ENCODE results near the gene ODAD3.
"Not testable (repeated sequence)": the region's sequence is repeated elsewhere in the genome, so short reads cannot be mapped to it uniquely, and the experiment has no call there.

ODAD3 gene

DNA sequence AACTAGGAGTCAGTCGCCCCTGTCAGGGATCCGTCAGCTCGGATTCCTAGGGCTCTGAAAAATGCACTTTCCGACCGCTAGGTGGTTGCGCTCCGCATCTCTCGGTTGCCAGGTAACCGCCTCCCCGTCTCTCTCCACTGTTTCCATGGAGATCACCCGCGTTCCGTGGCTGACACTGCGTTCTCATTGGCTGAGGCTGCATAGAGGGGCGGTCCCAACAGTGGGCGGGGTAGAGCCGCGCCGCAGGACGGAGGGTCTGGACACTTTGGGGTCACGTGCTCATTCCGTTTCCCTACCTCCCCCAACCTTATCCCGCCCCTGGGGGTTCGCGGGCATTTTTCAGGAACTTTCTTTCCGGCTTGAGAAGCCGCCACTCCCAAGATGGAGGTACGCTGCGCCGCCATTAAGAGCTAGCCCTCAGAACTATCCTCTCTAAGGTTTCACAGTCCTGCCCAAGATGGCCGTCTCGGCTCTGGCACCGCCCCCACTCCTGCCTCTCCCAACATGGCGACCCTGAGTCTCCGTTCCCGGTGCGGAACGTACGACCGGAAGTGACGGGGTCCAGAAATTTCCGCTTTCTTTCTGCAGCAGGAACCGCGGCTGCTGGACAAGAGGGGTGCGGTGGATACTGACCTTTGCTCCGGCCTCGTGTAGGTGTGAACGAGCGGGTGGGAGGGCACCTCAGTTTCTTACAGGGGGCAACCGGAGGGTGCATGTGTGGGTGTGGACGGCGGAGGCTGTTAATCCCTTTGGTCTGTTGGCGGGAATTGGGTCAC, at the start of gene ODAD3, which contains the start of gene PRKCSH:
ODAD3 (minus strand) TSS at position 65 of the 776 bp plus-strand sequence. CDS start 105 bp downstream, outside the sequence.
PRKCSH (plus strand) TSS at position 579 of the 776 bp plus-strand sequence. CDS start 483 bp downstream, outside the sequence.
- peak; percentile 94 for DNase-seq (ENCODE audit: low read depth)

DNA sequence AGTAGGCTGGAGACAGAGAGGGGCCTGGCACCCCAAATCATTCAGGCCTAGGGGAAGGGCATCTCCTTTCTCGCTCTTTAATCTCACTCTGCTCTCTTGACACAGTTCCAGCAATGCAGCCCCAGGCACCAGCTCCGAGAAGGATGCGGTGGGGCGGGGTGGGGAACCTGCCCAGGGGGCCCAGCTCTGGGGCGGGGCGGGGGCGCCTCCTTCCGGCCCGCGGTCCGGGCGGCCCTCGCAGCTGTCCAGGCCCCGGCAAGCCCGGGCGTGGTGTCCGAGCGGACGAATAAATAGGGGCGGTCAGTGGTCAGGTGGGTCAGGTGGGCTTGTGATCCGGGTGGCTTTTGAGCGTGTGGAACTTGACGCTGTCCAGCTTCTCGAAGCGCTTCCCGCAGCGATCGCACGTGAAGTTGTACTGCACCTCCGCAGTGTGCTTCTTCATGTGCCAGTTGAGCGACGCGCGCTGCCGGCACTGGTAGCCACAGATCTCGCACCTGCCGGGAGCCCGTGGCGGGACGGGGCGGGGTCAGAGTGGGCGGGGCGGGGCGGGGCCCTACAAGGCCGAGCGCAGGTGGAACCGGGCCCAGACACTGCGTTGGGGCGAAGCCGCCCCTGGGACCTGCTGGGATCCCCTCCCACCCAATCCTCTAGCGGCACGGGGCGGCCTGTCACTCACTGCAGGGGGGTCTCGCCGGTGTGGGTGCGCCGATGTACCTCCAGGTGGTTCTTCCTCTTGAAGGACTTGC, 48.6 kb upstream of the ODAD3 start:
- no peak for DNase-seq (ENCODE audit: low read depth)

DNA sequence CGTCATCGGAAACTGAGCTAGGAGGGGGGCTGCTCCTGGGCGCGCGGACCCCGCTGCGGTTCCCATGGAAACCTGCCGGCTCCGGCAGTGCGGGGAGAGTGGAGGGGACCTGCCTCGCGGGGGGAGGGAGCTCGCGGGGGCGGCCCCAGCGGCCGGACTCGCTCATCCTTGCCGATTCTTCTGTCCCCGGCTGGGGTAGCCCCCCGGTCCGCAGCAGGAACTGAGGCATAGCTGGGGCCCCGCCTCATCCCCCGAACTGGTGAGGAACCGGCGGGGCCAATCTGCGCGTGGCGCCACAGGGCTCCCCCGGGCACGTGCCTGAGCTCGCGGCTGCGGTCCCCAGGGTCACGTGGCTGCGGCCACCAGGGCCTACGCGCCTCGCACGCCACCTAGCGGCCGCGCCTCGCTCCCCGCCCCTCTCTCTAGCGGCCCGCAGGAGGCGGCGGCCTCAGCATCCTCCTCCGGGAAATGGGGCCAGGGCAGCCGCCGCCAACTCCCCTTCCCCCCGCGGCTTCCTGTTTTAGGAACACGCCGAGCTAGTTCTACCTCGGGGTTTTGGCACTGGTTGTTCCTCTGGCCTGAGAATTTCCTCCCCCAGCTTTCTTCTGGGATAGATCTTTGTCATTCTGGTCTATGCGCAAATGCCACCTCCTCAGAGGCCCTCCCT, 47.6 kb upstream of the ODAD3 start:
- DNase-seq (ENCODE audit: low read depth), result peak; percentile 89

DNA sequence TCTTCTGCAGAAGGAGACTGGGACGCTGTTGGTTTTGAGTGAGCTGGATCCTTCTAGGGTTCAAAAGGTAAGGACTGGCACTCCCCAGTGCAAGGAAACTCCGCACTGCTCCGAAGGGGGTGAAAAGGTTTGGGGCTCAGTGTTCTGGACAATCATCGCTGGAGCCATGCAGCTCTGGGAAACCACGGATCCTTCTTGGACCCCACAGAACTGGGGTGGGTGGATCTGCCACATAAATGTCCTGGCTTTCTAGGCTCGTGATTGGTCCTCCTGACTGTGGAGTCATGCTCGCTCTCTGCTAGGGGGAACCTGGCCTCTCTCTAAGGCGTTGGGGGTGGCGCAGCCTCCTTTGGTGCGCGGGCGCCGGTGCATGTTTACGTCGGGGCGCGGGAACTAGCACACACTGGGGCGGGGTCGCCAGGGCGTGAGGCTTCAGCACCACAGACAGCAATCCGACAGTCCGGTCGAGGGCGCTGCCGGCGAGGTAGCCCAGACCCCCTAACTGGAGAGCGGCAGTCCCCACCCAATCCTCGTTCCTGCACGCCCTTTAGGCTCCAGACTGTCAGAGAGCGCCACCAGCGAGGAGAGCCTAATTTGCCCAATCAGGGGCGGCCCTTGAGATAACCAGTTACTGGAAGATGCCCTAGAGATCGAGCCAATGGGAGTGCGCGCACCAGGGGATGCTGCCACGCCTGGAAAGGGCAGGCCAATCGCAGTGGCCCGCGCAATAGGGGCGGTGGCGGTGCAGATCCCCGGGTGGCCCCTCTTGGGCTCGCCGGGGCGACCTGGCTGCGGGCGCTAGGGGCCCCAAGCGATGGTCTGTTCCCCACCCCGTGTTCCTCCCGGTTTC, 46.8 kb upstream of the ODAD3 start:
- peak; percentile 41 for DNase-seq (ENCODE audit: low read depth)

DNA sequence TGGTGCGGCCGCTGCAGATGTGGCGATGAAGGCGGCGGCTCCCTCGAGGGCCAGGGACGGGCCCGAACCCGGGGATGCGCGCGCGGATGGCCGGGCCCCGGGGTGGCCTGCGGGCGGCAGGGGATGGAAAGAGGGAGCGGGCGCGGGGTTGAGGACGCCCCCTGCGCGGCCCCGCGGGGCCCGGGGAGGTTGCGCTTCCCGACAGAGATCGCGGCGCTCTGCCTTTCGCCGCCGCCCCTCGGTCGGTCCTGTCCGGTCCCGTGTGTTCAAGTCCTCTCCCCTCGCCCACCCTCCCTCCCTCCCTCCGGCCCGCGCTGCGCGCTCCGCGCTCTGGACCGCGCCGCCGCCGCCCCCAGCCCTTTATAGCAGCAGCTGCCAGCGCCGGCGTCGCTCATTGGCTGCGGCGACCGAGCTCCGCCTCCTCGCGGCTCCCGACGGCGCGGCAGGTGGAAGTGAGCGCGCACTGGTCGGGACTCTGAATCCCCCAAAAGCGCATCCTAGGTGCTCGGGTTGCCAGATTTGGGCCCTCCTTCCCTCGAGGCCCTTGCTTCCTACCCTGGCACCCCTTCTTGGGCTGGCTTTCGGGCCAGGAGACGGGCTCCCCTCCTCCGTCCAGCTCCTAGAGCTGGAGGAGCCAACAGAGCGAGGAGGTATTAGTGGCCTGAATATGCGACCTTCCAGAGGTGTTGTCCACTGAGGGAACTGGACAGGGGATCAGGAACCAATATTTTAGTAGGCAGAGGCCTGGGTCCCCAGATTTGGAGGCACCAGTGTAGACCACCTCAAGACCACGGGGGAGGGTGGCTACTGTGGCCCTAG, 46.0 kb upstream of the ODAD3 start, which contains the start of gene ELAVL3:
ELAVL3 (minus strand) TSS at position 332 of the 819 bp plus-strand sequence. CDS start 438 bp downstream, outside the sequence.
- DNase-seq (ENCODE audit: low read depth), result no peak

DNA sequence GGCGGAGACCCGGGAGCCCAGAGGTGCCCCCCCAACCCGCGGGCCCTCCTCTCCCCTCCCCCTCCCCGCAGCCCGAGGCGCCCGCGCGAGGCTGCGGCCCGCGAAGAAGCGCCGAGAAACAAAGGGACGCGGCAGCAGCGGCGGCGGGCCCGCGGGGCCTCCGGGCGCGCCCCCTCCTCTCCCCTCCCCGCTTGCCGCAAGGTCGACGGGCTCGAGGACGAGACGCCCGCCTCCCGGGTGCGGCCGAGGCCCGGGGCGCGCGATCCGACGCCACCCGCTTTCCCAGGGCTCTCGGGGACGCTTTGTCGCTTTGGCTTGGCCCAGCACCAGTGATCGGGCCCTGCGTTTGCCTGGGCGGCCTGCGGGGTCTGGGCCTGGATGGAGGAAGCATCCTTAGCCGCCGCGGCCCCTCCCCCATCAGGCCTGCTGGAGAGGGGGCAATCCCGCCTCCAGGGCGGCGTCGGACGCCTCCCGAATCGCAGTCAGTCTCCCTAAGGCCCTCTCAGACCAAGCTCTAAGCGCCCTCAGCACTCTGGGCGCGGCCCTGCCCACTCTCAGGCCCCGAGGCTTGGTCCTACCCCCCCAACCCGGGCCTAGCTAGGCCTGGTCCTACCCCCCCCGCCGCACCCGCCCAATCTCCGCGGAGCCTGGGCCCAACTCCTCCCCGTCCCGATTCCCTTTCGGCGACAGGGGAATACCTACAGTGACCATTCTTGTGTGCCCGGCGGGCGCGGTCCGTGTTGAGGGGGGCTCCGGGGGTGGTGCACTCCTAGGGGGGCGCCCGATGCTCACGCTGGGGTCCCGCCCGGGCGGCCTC, 45.2 kb upstream of the ODAD3 start:
- no peak for DNase-seq (ENCODE audit: low read depth)

DNA sequence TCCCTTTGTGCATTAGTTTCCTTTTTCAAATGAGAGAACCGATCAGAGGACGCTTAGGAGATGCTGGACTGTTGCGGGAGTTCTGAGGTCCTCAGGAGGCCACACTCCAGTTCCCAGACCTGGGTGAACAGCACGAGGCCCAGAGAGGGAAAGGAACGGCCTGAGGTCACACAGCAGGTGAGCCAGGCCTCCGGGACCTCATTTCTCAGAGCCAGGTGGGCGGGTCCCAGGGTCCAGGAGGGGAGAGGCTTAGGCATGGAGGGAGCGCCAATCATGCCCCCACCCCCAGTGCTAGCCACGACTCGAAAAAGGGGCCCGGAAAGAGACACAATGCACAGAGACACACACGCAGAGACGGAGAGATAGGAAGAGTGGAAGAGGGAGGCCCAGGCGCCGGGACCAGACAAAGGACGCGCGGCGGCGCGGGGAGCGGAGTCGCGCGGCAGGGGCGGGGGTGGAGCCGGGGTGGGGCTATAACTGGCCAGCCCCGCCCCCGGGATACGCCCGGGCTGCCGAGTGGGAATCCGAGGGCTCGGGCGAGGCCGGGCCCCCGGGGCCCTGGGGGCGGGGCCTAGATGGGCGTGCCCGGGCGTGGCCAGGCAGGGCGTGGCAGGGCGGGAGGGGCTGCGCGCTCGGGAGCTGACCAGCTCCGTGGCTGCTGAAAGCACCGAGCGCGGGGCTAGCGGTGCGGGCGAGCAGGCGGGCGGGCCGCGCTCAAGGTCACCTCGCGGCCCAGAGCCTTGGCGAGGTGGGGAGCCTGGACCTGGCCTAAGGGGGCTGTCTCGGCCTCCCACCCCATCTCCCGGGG, 44.4 kb upstream of the ODAD3 start:
- DNase-seq (ENCODE audit: low read depth), result no peak

DNA sequence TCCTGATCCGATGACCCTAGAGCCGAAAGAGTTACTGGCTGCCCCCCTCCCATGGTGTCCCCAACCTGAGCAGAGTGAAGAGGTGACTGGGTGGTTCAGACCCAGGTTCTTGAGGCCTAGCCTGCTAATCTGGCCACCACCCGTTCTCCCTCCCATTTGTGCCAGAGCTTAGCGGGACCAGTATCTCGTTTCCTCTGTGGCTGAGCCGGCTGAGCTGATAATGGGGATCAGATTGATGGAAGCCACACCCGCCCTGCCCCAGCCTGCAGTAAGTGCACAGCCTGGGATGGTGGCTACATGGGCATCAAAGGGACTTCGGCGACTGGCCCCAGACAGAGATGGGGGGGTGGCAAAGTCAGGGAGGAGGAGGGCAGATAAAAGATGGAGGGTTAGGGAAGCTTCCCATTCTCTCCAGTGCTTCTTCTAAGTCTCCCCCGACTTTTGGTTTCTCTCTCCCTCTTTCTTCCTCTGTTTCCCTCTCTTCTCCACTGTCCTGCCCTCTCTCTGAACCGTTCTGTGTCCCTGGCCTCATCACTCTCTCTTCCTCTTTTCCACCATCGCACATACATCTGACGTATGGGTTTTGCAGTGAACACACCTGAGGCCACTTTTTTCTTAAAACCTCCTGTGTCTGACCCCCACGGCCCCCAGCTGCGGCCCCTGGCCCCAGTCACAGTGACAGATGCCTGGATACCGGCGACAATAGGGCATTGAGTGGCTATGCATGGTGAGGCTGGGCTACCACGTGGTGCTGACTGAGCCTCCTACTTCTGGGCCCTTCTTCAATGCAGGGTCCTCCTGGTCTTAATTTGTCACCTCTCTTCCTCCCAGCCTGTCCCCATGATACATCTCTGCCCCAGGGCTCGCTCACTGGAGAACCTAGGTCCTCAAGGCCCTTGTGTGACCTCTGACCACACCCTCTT, 43.5 kb upstream of the ODAD3 start:
- DNase-seq (ENCODE audit: low read depth), result no peak

DNA sequence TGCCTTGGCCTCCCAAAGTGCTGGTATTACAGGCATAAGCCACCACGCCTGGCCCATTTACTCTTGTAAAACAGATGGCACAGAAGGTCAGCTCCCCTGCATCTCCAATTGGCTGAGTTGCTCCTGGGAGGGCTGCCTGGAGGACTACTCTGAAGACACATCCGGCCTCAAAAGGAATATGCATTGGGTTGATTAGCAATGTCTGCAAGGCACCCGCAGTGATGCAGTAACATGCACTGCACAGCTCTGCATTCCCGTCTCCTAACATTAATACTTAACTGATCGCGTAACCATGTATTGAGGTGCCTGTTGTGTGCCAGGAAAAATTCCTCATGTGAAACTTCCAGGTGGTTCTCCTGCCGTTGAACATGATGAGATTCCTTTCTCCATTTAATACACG, 40.9 kb upstream of the ODAD3 start:
- DNase-seq (ENCODE audit: low read depth), result no peak

DNA sequence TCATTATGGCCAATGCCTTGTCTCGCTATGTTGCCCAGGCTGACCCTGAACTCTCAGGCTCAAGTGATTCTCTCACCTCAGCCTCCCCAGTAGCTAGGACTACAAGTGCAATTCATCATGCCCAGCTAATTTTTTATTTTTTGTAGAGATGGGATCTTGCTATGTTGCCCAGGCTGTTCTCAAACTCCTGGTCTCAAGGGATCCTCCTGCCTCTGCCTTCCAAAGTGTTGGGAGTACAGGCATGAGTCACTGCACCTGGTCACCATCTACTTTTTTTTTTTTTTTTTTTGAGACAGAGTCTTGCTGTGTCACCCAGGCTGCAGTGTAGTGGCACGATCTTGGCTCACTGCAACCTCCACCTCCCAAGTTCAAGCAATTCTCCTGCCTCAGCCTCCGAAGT, 40.4 kb upstream of the ODAD3 start:
- DNase-seq (ENCODE audit: low read depth), result not testable (repeated sequence)

DNA sequence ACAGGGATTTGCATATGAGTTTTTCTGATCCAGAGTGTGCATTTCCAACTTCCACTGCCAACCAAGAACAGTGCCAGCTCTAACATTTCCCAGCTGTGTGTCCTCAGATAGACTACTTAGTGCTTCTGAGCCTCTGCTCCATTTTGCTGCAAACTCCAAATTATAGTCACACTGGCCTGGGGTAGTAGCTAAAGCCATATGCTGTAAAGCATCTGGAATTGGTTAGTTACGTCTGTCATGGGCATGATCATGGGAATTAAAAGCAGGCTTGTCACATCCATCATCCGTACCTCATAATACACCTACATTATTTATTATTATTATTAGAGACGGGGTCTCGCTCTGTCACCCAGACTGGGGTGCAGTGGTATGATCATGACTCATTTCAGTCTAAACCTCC, 38.8 kb upstream of the ODAD3 start:
- DNase-seq (ENCODE audit: low read depth), result no peak

DNA sequence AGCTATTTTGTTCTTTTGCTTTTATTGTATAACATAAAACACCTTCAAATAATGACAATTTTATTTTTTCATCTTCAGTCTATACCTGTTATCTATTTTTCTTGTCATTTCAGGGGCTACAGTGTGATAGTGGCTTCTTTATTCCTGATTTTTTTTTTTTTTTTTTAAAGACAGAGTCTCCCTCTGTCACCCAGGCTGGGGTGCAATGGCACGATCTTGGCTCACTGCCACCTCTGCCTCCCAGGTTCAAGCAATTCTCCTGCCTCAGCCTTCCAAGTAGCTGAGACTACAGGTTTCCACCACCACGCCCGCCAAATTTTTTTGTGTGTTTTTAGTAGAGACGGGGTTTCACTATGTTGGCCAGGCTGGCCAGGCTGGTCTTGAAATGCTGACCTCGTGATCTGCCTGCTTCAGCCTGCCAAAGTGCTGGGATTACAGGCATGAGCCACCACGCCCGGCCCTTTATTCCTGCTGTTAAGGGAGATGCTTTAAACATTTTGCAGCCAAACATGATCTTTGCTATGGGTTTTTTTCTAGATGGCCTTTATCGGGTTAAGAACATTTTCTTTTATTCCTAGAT, 33.4 kb upstream of the ODAD3 start:
- DNase-seq (ENCODE audit: low read depth), result not testable (repeated sequence)

DNA sequence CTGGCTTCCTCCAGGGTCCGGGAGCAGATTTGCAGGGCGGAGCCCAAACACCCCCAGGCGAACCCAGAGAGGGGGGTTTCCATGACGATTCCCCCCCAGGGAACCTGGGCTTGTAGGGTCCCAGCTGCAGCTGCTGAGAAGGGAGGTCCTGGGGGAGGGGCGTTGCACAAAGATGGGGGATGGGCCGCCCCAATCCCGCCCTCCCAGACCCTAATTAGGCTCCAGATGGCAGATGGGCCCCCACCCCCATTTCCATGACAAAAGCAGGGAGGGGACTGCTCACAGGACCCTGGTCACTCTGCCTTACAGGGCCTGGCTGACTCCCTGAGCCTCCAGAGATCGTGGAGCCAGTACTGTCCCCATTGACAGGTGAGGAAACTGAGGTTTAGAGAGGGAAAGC, 30.7 kb upstream of the ODAD3 start:
- DNase-seq (ENCODE audit: low read depth), result no peak

DNA sequence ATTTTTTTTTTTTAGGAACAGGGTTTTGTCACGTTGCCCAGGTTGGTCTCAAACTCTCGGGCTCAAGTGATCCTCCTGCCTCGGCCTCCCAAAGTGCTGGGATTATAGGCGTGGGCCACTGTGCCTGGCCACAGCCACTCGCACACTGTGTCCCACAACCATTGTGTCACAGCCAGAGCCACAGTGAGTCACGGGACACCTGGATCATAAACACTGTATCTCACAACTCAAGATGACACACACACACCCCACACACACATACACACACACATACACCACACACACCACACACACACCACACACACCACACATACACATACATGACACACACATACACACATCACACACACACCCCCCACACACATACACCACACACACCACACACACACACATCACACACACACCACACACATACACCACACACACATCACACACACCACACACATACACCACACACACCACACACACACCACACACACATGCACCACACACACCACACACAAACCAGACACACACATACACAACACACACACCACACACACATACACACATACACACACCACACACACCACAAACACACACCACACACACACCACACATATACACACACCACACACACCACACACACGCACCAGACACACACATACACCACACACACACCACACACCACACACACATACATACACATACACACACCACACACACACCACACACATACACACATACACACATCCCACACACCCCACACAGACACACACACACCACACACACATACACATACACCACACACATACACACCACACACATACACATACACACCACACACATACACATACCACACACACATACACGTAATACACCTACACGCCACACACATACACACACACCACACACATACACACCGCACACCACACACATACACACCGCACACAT, 29.7 kb upstream of the ODAD3 start:
- DNase-seq (ENCODE audit: low read depth), result no peak

DNA sequence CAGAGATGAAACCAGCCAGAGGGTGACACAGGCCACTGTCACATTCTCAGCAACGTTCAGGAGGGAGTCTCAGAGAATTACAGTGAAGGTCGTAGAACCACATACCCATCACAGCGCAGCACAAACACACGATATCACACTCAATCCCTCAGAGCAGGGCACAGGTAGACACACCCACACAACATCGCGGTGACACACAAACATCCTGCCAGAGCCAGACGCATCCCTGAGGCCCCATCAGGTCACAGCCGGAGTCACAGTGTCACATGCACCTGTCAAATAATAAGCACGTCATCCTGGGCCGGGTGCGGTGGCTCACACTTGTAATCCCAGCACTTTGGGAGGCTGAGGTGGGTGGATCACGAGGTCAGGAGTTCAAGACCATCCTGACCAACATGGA, 28.5 kb upstream of the ODAD3 start:
- no peak for DNase-seq (ENCODE audit: low read depth)

DNA sequence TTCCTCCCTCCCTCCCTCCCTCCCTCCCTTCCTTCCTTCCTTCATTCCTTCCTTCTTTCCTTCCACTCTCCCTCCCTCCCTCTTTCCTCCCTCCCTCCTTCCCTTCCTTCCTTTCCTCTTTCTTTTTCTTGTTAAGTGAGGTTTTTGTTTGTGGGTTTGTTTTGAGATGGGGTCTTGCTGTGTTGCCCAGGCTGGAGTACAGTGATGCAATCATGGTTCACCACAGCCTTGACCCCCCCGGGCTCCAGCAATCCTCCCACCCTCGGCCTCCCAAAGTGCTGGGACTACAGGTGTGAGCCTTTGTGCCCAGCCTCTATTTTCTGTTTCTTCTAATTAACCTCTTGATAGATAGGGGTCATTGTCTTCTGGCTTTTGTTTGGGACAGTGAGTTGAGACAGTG, 26.5 kb upstream of the ODAD3 start:
- no peak for DNase-seq (ENCODE audit: low read depth)

Data from stimulated activated CD8-positive, alpha-beta memory T cell treated with anti-CD3 and anti-CD28 coated beads, Interleukin-15, amount 100 ng/mL, for 24 hours (primary cell).